GM18951 (cell line): ENCODE data around the gene LRP3.
"Not testable (repeated sequence)": the region's sequence is repeated elsewhere in the genome, so short reads cannot be mapped to it uniquely, and the experiment has no call there.

Experiments used
- POLR2A ChIP-seq: IDR thresholded peaks from 4 replicates; pipeline ENCODE4 v1.6.1; 2011; ENCODE audit warnings: mild to moderate bottlenecking; ENCODE audit not compliant: insufficient read length, insufficient read depth; ENCODE audit errors: extremely low read depth
- in situ Hi-C: fragments of 300-500 bp; cut with MboI; formaldehyde crosslinking; loops from one replicate; pipeline ENCODE4 v1.12.0; 2022; ENCODE audit warnings: low sequenced_read_pairs, mixed read lengths, inconsistent platforms; ENCODE audit not compliant: unreplicated experiment

Gene LRP3

DNA sequence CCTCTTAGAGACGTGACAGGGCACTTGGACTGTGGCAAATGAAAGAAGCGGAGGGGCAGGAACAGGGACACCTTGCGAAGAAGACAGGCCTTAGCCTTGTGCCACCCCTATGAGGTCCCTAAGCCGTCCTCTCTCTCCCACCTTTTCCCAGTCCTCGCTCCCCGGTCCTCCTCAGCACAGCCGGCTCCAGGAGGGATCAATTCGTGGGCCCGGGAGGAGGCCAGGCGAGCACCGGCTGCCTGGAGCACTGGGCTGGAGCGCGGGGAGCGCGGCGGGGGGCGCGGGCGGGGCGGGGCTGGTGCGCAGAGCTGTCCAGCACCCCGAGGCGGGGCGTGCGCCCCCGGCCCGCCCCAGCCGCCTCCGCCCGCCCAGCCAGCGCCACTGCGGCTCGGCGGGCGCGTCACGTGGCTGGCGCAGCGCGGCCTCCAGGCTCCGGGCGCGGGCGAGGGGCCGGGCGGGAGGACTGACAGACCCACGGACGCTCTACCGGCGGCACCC, at the start of gene LRP3:
Gene LRP3, plus strand, starts transcription at position 466 of the 498 bp plus-strand sequence. CDS start 456 bp downstream, outside the sequence.
- no peak for TF ChIP-seq POLR2A
- in situ Hi-C loops = no loop called here

- TF ChIP-seq POLR2A = no peak
- in situ Hi-C loops = no loop called here
Observed at GRCh38 chr19:33146209-33146608, 47.9 kb upstream of the LRP3 start.

GRCh38 chr19:33147538-33147937, 46.6 kb upstream of the LRP3 start:
- TF ChIP-seq POLR2A = no peak
- in situ Hi-C loops = no loop called here

DNA sequence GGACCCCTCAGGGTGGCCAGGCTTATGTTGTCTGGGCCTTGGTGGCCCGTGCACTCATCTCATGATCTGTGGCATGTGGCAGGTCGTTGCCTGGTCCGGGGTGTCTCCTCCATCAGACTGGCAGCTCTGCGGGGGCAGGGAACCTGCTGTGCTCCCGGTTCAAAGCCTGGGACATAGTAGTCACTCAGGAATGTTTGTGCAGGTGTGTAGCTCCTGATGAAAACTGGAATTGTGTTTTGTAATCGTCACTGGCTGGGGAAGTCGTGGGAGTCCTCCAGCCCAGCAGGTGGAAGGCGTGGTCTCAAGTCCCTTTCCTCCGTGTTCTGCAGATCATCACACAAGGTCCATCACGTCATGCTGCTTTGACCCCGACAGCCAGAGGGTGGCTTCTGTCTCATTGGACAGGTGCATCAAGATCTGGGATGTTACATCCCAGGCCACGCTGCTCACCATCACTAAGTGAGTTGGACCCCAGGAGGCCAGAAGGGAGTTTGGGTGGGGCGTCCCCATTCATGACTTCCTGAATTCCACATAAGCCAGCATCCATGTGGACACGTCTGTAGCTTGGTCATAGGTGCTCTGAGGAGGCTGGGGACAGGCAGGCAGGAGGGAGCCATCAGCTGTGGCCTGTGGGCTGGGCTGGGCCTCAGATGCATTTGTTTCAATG, 43.1 kb upstream of the LRP3 start:
- in situ Hi-C loops = no loop called here
- no peak for TF ChIP-seq POLR2A

GRCh38 chr19:33152176-33152575, 42.0 kb upstream of the LRP3 start:
- TF ChIP-seq POLR2A = no peak
- in situ Hi-C loops = no loop called here

GRCh38 chr19:33152625-33153024, 41.5 kb upstream of the LRP3 start:
- in situ Hi-C loops = not testable (repeated sequence)

DNA sequence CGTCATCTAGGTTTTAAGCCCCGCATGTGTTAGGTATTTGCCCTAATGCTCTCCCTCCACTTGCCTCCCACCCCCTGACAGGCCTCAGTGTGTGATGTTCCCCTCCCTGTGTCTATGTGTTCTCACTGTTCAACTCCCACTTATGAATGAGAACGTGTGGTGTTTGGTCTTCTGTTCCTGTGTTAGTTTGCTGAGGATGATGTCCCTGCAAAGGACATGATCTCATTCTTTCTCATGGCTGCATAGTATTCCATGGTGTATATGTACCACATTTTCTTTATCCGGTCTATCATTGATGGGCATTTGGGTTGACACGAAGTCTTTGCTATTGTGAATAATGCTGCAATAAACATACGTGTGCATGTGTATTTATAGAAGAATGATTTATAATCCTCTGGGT, 39.8 kb upstream of the LRP3 start:
- in situ Hi-C loops = not testable (repeated sequence)

DNA sequence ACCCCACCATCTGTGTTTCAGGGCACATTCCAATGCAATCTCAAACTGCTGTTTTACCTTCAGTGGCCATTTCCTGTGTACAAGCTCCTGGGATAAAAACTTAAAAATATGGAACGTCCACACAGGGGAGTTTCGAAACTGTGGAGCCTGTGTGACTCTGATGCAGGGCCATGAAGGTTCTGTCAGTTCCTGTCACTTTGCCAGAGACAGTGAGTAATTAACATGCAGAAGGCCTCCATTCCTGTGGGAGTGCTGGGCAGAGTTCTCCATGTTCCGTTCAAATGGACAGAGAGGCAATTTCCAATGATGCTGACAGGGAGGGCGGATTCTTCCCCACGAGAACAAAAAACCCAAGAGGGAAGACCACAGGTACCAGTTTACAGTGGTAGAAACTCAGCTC, 37.8 kb upstream of the LRP3 start:
- TF ChIP-seq POLR2A = no peak

GRCh38 chr19:33157906-33158305, 36.2 kb upstream of the LRP3 start:
- in situ Hi-C loops = no loop called here
- no peak for TF ChIP-seq POLR2A

More for the DNA sequence above, 37.8 kb upstream of the LRP3 start:
- in situ Hi-C loops = no loop called here

DNA sequence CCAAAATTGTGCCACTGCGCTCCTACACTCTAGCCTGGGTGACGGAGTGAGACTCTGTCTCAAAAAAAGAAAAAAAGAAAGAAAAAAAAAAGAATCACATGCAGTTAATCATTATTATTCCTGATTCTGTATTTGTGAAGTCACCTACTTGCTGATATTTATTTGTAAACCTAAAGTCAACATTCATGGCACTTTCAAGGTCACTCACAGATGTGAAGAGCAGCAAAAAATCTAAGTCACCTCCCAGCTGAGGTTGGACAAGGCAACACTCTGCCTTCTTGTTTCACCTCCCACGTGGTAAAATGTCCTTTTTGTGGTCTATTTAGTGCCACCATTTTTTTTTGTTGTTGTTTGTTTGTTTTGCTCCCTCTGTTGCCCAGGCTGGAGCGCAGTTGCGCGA, 35.8 kb upstream of the LRP3 start:
- in situ Hi-C loops = no loop called here

DNA sequence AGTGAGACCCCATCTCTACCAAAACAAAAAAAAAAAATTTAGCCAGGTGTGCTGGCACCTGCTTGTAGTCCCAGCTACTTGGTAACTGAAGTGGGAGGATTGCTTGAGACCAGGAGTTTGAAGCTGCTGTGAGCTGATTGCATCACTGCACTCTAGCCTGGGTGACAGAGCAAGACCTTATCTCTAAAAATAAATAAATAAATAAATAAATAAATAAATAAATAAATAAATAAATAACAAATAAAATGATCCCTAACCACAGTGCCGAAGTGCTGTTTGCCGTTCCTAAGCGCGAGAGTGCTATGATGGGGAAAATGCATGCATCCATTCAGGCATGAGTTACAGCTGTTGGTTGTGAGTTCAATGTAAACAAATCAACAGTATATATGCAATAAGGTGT, 35.0 kb upstream of the LRP3 start:
- TF ChIP-seq POLR2A = no peak
- in situ Hi-C loops = no loop called here

More for the DNA sequence above, 35.8 kb upstream of the LRP3 start:
- no peak for TF ChIP-seq POLR2A

GRCh38 chr19:33159893-33160292, 34.2 kb upstream of the LRP3 start:
- in situ Hi-C loops = no loop called here
- TF ChIP-seq POLR2A = no peak

GRCh38 chr19:33161201-33161600, 32.9 kb upstream of the LRP3 start:
- in situ Hi-C loops = no loop called here
- no peak for TF ChIP-seq POLR2A

- in situ Hi-C loops = no loop called here
- no peak for TF ChIP-seq POLR2A
Observed at GRCh38 chr19:33163481-33163880, 30.6 kb upstream of the LRP3 start.

GRCh38 chr19:33166037-33166436, 28.1 kb upstream of the LRP3 start:
- in situ Hi-C loops = not testable (repeated sequence)
